HG02678 (cell line): Measurements from ENCODE around the gene RNF149.

ENCODE experiments used
- ATAC-seq: cut with Tn5 transposase; IDR thresholded peaks from one replicate; pipeline ENCODE4 v1.9.1; 2021; ENCODE audit warnings: mild to moderate bottlenecking, moderate library complexity; ENCODE audit not compliant: unreplicated experiment

RNF149 gene

DNA sequence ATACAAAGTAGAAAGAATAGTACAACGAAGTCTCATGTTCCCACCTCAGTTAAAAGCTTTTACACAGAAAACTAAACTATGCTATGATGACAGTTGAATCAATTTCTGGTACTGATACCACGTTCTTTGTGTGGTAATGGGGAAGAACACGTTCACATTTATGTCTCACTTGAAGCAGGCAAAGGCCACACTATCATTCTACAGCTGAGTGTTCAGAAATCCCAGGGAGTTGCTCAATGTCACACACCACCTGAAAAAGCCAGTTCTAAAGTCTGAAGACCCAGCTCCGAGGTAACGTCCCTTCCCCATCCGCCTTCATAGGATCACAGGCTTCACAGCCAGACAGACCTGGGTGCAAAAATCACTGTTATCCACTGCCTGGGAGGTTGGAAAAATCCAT, 8.9 kb downstream of the RNF149 start:
- no peak for ATAC-seq

DNA sequence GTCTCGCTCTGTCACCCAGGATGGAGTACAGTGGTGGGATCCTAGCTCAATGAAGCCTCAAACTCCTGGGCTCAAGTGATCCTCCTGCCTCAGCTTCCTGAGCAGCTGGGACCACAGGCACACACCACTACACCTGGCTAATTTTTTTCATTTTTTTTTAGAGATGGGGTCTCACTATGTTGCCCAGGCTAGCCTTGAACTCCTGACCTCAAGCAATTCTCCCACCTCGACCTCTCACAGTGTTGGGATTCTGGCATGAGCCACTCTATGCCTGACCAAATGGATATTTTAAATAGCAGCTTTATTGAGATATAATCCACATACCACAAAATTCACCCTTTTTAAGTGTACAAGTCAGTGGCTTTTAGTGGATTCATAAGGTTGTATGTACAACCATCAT, 11.1 kb downstream of the RNF149 start:
- ATAC-seq = no peak

- no peak for ATAC-seq
Measured at GRCh38 chr2:101296371-101296770, 12.1 kb downstream of the RNF149 start.

DNA sequence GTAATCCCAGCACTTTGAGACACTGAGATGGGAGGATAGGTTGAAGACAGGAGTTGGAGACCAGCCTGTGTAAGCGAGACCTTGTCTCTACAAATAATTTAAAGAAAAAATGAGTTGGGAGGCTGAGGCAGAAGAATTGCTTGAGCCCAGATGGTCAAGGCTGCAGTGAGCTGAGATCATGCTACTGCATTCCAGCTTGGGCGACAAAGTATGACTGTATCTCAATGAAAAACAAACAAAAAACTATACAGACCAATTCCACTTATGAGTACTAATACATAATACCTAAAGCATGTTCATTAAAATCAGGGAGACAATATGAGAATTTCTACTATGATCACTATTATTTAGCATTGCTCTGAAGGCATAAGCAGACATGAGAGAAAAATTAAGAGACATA, 12.6 kb downstream of the RNF149 start:
- no peak for ATAC-seq

GRCh38 chr2:101294861-101295260, 13.6 kb downstream of the RNF149 start:
- ATAC-seq = no peak

GRCh38 chr2:101293544-101293943, 15.0 kb downstream of the RNF149 start:
- no peak for ATAC-seq

GRCh38 chr2:101291973-101292372, 16.5 kb downstream of the RNF149 start:
- ATAC-seq = peak; percentile 65

- no peak for ATAC-seq
Measured at GRCh38 chr2:101290711-101291110, 17.8 kb downstream of the RNF149 start.

DNA sequence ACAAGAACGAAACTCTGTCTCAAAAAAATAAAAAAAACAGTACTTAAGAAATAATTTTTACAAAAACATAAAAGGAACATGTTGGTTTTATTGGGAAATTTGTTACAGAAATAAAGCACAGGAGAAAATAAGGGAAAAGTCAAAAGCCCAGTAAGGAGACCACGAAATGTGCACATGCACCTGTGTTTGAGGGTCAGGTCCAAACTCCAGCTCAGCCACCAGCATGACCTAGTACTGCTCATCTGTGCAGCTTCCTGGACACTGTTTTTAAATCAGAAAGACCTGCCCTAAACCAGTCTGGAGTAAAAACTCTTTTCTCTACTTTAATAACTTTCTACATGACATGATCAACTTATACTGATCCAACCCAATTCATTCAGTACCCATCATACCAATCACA, 21.2 kb downstream of the RNF149 start:
- ATAC-seq = no peak

GRCh38 chr2:101286684-101287083, 21.8 kb downstream of the RNF149 start:
- ATAC-seq = no peak

DNA sequence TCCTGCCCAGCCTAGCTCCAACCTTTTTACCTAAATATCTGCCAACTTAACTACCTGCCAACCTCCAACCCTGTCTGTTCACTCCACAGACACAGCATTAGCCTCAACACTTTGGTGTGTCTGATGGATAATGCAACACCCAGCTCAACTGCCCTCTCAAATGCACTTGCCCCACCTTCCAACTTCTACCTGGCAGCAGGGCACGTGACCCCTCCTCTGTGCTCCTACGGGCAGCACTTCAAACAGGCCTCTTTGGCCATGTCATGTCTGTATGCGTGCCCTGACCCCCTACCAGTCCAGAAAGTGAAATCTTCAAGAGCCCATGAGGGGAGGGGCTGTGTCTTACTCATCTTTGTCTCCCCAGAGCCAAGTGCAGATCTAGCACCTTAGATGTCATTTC, 25.5 kb downstream of the RNF149 start:
- no peak for ATAC-seq

DNA sequence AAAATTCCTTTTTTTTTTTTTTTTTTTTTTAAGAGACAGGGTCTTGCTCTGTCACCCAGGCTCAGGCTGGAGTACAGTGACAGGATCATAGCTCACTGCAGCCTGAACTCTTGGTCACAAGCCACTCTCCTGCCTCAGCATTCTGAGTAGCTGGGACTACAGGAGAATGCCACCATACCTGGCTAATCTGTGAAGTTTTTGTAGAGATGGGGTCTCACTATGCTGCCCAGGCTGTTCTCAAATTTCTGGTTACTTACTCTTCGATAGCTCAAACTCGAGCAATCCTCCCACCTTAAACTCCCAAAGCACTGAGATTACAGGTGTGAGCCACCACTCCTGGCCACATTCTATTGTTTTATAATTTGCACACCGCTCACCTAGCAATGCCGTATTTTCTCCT, 27.0 kb downstream of the RNF149 start:
- no peak for ATAC-seq

DNA sequence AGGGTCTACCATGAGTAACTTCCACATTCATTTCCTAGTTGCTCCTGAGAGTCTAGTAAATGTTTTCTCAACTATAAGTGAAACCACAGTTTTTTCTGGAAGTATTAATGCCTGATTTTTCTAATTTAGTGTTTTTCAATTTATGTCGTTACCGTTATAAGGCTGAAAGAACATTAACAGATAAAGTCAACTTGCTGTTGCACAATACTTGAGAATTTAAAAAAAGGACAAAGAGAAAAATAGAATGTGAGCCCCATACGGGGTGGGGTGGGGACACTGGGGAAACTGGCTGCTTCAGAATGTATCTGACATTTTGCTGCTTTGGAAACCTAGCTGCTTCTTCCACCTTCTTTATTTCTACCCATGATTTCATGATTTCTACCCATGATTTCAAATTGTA, 29.6 kb downstream of the RNF149 start:
- no peak for ATAC-seq

GRCh38 chr2:101277111-101277510, 31.4 kb downstream of the RNF149 start:
- no peak for ATAC-seq

DNA sequence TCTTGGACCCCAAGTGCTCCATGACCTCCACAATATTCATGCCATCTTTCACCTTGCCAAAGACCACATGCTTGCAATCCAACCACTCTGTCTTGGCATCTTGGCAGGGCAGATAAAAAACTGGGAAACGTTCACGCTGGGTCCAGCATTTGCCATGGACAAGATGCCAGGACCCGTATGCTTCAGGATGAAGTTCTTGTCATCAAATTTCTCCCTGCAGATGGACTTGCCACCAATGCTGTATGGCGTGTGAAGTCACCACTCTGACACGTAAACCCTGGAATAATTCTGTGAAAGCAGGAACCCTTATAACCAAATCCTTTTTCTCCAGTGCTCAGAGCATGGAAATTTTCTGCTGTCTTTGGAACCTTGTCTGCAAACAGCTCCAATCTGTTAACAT, 34.4 kb downstream of the RNF149 start:
- no peak for ATAC-seq

- no peak for ATAC-seq
Measured at GRCh38 chr2:101273056-101273455, 35.4 kb downstream of the RNF149 start.

DNA sequence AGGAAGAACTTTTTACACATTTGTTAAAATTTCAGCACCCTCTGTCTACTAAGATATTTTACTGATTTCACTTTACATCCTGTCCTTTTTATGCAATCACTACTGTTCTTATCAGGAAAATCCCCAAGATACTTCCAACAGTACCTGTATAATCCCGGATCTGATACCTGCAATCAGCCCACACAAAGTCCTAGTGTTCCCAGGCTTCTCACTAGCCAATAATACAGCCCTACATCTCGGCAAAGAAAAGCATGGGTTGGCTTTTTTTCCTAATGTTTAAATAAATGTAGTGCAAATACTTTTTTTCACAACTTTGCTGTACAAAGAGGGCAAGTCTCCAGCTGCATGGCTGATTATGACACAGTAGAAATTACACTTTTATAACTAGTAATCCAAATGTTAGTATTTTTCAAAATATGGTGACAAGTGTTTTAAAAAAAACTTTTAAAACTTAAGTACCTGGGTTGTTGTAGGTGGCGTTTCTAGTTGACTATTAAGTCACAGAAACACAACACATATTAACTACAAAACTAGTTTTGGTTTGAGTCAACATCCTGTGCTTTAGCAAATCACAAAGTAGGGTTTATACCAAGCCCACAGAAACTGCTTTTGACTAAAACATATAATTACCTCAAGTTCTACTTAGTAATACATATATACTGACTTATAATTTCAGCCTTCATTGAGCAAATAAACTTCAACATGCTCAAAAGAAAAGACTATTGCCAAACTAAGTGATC, 36.3 kb downstream of the RNF149 start:
- peak; percentile 74 for ATAC-seq

DNA sequence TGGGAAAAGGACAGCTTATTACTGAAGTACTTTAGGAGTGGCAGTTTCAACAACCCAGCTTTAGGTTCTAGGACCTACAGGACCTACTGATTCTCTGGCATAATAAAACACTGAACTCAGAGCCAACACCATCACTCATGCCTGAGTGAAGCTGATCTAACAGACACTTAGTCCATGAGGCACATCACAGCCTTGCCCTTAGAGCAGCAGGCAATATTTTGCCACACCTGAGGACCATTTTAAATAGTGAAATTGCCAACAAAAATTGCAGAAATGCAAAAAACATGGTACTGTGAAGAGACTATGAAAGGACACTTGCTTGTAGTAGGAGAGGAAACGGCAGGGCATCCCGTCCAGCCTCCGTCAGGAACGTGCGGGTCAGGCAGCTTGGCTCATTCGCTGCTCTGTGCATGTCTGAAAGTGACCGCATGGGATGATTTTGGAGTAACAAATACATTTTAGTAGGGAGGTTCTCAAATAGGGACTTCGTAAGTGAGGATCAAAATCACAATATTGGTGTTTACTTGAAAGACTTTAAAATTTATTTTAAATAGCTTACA, 37.7 kb downstream of the RNF149 start:
- no peak for ATAC-seq

- ATAC-seq = peak; percentile 64
Measured at GRCh38 chr2:101267671-101268656, 40.5 kb downstream of the RNF149 start.

- no peak for ATAC-seq
Measured at GRCh38 chr2:101265893-101266499, 42.5 kb downstream of the RNF149 start.

DNA sequence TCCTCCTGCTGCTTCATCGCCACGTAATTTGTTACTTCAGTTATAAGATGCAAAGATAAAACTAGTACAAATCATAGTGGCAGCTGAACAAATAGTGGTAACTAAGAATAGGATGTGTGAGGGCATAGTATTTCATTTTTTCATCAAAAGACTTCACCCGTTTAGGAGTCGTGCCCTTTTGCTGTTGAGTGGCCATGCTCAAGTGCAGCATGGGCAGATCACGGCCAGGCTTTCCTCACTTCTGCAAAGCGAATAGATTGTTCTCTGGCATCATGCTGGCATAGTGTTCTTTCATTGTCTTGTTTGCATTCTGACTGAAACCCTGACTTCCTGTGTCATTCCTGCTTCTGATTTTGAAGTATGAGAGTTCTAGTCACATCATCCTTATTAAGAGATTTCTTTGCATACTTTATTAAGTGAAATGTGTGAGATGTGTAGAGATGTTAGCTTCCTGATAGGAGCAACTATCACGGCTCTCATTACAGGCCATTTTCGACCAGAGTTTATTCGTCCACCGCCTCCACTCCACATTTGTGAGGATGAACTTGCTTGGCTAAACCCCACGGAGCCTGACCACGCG, 44.1 kb downstream of the RNF149 start:
- no peak for ATAC-seq
